Motor neuron (in vitro differentiated cells): ENCODE results near the gene ATF2. TPM values are rescaled to one million over a fixed set of nuclear protein-coding genes. Genes with fewer than 3 reads are reported as not detected.
A peak's percentile ranks its signal among the peaks of the same experiment; 100 is the strongest.
"Not testable (repeated sequence)": the region's sequence is repeated elsewhere in the genome, so short reads cannot be mapped to it uniquely, and the experiment has no call there.

Experiments used
- ATAC-seq, 8 experiments: fragments of 200-7000 bp; cut with Tn5 transposase; replicated peaks in 6 of 8; 2 replicates each; pipeline ENCODE4 v1.8.0; 2021; ENCODE audit warnings: mild to moderate bottlenecking in 8 of 8, moderate library complexity in 8 of 8
- H3K27ac ChIP-seq, 2 donors: fragments of 250-450 bp; sonication (Bioruptor Pico); 2 replicates each; pipeline ENCODE4 v1.9.0; 2021; ENCODE audit warnings: antibody characterized with exemption in 2 of 2, mild to moderate bottlenecking in 2 of 2, moderate library complexity in 1 of 2
- H3K4me1 ChIP-seq, 2 donors: fragments of 250-450 bp; sonication (Bioruptor Pico); replicated peaks in 1 of 2; 2 replicates each; pipeline ENCODE4 v1.6.1; 2021; ENCODE audit warnings: antibody characterized with exemption in 2 of 2, mild to moderate bottlenecking in 2 of 2, moderate library complexity in 1 of 2
- H3K4me3 ChIP-seq, 5 donors: fragments of 250-450 bp; sonication (Bioruptor Pico); 2 replicates each; pipeline ENCODE4 v1.9.0; 2021; ENCODE audit warnings: antibody characterized with exemption in 5 of 5, mild to moderate bottlenecking in 5 of 5, moderate library complexity in 4 of 5
- WGBS, 10 experiments: fragments of 450-650 bp; shearing (Covaris generic); methylation state at CpG; one replicate each; pipeline ENCODE4 v1.0.0; 2022; 5-methylcytosine and 5-hydroxymethylcytosine counted together
- in situ Hi-C, 9 experiments: fragments of 400-800 bp; cut with MboI; loops; one replicate each; pipeline ENCODE4 v1.15.0; 2021; ENCODE audit warnings: low sequenced_read_pairs in 9 of 9, low pct_unique_long_range_greater_than_20kb in 2 of 9; ENCODE audit not compliant: unreplicated experiment in 9 of 9
- total RNA-seq, 8 experiments: library from RNA; unstranded; fragments of 300-600 nt; gene quantifications; 2 replicates each; pipeline versions ENCODE4 v1.2.3 to v1.2.4, GENCODE V29; 2022

Gene ATF2
- total RNA-seq, 8 experiments from 2014 or later = 29.9 to 73.5 (median 63.4) TPM

DNA sequence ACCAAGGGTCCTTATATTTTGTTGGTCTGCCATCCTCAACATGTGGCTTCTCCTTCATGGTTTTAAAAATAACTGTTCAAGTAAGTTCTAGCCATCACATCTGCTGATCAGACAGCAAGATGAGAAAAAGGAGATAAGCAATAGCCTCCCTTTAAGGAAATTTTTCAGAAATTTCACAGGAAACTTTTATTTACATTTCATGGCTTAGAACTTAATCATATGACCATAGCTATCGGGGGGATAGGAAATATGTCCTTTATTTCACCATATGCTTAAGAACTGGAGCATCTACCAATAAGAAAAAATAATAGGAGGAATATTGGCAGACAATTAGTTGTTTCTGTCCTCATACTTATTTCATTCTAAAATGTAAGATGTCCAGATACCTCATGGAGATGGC lies 16.2 kb downstream of the ATF2 start:
- Histone ChIP-seq H3K27ac (no peak overlapping the region), H3K4me3 (no peak overlapping the region), H3K4me1 (no peaks in the 10 kb centered on the region)
- 60 to 100% (median 94%) methylated on average over 1 of the region's 1 CpG; no CpG with 5 or more reads in 2 of the 10 experiments for WGBS, 10 experiments
- in situ Hi-C loops = no loop called here
- ATAC-seq = no peak

GRCh38 chr2:175147186-175147585 lies 20.8 kb downstream of the ATF2 start:
- in situ Hi-C loops = no loop called here
- H3K4me1 ChIP-seq = no peaks in the 10 kb centered on the region
- H3K4me3 ChIP-seq = no peak overlapping the region
- ATAC-seq = no peak
- 27 to 100% (median 97%) methylated on average over 2 to 4 of the region's 4 CpGs for WGBS, 10 experiments
- no peak overlapping the region for H3K27ac ChIP-seq

DNA sequence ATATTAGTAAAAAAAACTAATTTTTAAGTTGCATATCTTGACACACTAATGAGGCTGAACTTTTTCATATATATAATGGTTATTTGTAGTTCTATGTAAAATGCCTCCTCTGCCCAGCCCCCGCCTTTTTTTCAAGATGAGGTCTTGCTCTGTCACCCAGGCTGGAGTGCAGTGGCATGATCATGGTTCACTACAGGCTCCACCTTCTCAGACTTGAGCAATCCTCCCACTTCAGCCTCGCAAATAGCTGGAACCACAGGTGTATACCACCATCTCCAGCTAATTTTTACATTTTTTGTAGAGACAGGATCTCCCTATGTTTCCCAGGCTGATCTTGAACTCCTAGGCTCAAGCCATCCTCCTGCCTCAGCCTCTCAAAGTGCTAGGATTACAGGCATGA lies 24.3 kb downstream of the ATF2 start:
- H3K4me3 ChIP-seq = no peak overlapping the region
- no peak overlapping the region for H3K27ac ChIP-seq
- in situ Hi-C loops = no loop called here
- ATAC-seq = no peak
- no peaks in the 10 kb centered on the region for H3K4me1 ChIP-seq
- WGBS, 10 experiments = 86 to 100% (median 100%) methylated on average over 1 to 2 of the region's 2 CpGs; no CpG with 5 or more reads in 4 of the 10 experiments

- no peaks in the 10 kb centered on the region for H3K4me1 ChIP-seq
- 75 to 100% (median 87%) methylated on average over 1 of the region's 1 CpG; no CpG with 5 or more reads in 2 of the 10 experiments for WGBS, 10 experiments
- H3K4me3 ChIP-seq = no peak overlapping the region
- in situ Hi-C loops = no loop called here
- ATAC-seq = no peak
- no peak overlapping the region for H3K27ac ChIP-seq
Observed at GRCh38 chr2:175143191-175143590, 24.8 kb downstream of the ATF2 start.

DNA sequence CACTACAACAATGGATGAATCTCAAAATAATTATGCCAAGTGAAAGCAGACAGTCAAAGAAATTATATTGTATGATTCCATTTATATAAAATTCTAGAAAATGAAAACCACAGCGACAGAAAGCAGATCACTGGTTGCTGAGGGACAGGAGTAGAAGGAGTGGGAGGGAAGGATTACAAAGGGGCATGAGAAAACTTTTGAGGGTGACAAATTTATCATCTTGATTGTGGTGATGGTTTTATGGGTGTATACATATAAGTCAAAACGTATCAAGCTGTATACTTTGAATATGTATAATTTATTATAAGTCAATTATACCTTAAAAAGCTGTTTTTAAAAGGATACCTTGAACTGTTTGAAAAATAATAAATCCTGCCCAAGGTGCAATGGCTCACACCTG lies 27.7 kb downstream of the ATF2 start:
- in situ Hi-C loops = no loop called here
- 58 to 100% (median 81%) methylated on average over 1 to 2 of the region's 2 CpGs; no CpG with 5 or more reads in 1 of the 10 experiments for WGBS, 10 experiments

GRCh38 chr2:175137793-175138192 lies 30.2 kb downstream of the ATF2 start:
- Histone ChIP-seq H3K4me1 (no peaks in the 10 kb centered on the region), H3K27ac (no peak overlapping the region), H3K4me3 (no peak overlapping the region)
- 92 to 100% (median 100%) methylated on average over 1 to 2 of the region's 2 CpGs; no CpG with 5 or more reads in 2 of the 10 experiments for WGBS, 10 experiments
- in situ Hi-C loops = no loop called here
- ATAC-seq = no peak

More for the DNA sequence above, 27.7 kb downstream of the ATF2 start:
- Histone ChIP-seq H3K4me1 (no peaks in the 10 kb centered on the region), H3K27ac (no peak overlapping the region), H3K4me3 (no peak overlapping the region)
- no peak for ATAC-seq

DNA sequence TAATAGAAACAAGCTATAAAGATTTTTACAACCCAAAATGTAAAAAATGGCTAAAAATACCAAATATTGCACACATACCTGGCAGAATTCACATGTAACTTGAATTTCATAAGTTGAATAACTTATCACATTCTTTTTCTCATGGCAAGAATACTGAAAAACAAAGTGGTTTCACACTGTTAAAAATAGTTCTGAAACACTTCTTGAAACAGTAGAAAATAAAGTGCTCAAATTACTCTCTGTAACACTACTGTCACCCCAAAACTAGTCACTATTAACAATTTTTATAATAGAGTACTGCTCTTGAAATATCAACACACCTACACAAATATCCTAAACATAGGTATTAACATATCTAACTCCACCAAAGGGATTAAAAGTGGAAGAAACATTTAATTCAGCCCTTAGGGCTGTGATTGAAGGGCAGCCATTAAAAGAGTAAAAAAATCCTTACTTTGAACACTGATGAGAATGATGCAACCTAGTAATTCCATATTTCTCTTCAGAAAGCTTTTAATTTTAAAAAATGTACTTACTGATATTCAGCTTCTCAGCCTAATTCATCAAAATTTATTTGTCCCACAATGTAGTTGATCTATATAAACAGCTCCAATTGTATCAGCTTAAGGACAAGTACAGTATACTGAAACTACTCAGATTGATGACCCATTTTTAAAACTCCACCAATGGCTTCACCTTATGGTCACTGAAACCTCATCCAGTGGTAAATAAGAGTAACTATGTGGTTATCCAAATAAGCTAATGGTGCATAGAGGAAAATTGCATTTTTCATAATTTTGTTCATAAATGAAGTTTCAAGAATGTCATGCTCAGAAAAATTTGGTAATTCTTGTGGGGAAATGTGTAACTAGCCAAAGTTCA lies 31.4 kb downstream of the ATF2 start:
- no peak overlapping the region for H3K27ac ChIP-seq
- no peak overlapping the region for H3K4me3 ChIP-seq
- H3K4me1 ChIP-seq = no peaks in the 10 kb centered on the region
- in situ Hi-C loops = no loop called here
- ATAC-seq = peak in 2 of 8 experiments; percentile 22 to 34

DNA sequence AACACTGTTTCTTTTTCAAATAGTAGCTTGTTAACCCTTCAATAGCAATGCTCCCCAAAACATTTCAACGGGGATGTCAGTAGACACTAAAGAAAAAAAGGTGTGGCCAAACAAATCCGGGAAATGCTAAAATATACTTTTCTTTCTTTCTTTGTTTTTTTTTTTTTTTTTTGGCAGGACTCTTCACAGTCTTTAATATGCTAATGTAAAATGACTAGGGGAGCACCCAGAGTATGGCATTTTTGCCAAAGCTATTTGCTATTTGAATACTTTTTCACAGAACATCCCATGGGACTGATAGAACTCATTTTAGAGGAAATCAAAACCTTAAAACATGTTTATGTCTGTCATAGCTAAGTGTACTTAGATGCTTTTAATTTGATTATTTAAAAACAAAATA lies 32.1 kb downstream of the ATF2 start:
- WGBS, 10 experiments = 25 to 85% (median 65%) methylated on average over 2 of the region's 2 CpGs
- no peaks in the 10 kb centered on the region for H3K4me1 ChIP-seq
- H3K27ac ChIP-seq = no peak overlapping the region
- in situ Hi-C loops = no loop called here
- peak in 2 of 8 experiments; percentile 82 to 84 for ATAC-seq
- H3K4me3 ChIP-seq = no peak overlapping the region

- in situ Hi-C loops = no loop called here
- H3K4me1 ChIP-seq = no peaks in the 10 kb centered on the region
- no peak overlapping the region for H3K4me3 ChIP-seq
- no peak for ATAC-seq
- H3K27ac ChIP-seq = no peak overlapping the region
- 60 to 100% (median 95%) methylated on average over 1 to 3 of the region's 3 CpGs for WGBS, 10 experiments
Observed at GRCh38 chr2:175135177-175135576, 32.8 kb downstream of the ATF2 start.

GRCh38 chr2:175131252-175131651 lies 36.8 kb downstream of the ATF2 start:
- no peak overlapping the region for H3K4me3 ChIP-seq
- 58 to 95% (median 86%) methylated on average over 2 of the region's 2 CpGs; no CpG with 5 or more reads in 2 of the 10 experiments for WGBS, 10 experiments
- no peaks in the 10 kb centered on the region for H3K4me1 ChIP-seq
- no peak for ATAC-seq
- H3K27ac ChIP-seq = no peak overlapping the region
- in situ Hi-C loops = no loop called here

GRCh38 chr2:175126661-175127060 lies 41.3 kb downstream of the ATF2 start:
- Histone ChIP-seq H3K4me1 (no peaks in the 10 kb centered on the region), H3K4me3 (no peak overlapping the region), H3K27ac (no peak overlapping the region)
- WGBS, 10 experiments = 100% methylated on average over 1 of the region's 1 CpG; no CpG with 5 or more reads in 5 of the 10 experiments
- no peak for ATAC-seq
- in situ Hi-C loops = no loop called here

GRCh38 chr2:175123254-175123653 lies 44.7 kb downstream of the ATF2 start:
- no peak overlapping the region for H3K4me3 ChIP-seq
- H3K27ac ChIP-seq = no peak overlapping the region
- no peak for ATAC-seq
- 63 to 100% (median 94%) methylated on average over 1 to 3 of the region's 3 CpGs for WGBS, 10 experiments
- in situ Hi-C loops = no loop called here
- no peaks in the 10 kb centered on the region for H3K4me1 ChIP-seq

DNA sequence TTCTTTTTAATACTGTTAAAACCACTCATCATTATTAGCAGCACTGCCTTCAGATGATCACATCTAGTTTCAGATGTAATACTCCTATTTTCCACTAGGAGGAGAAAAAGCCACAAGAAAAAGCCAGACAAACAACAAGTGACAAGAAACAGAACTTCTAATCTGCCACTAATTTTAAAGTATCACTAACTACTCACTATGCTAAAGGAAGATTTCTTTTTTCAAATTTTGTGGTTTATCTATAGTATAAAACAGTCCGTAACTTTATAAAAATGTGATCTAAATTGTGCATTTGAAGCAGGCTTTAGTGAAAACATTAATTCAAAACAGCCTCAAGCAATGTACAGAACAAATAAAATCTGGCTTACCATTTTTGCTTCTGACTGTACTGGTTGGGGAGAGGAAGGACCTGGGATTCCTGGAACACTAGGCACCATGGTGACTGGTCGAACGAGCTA lies 56.8 kb downstream of the ATF2 start:
- no peak overlapping the region for H3K4me3 ChIP-seq
- in situ Hi-C loops = no loop called here
- WGBS, 10 experiments = 9 to 100% (median 72%) methylated on average over 3 of the region's 3 CpGs; no CpG with 5 or more reads in 2 of the 10 experiments
- no peaks in the 10 kb centered on the region for H3K4me1 ChIP-seq
- H3K27ac ChIP-seq = no peak overlapping the region
- ATAC-seq = peak in 3 of 8 experiments; percentile 70 to 93 (median 75)

DNA sequence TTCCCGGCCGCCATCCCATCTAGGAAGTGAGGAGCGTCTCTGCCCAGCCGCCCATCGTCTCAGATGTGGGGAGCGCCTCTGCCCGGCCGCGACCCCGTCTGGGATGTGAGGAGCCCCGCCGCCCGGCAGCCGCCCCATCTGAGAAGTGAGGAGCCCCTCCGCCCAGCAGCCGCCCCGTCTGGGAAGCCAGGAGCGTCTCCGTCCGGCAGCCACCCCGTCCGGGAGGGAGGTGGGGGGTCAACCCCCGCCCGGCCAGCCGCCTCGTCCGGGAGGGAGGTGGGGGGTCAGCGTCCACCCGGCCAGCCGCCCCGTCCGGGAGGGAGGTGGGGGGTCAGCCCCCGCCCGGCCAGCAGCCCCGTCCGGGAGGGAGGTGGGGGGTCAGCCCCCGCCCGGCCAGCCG lies 59.9 kb downstream of the ATF2 start:
- in situ Hi-C loops, H3K4me1 ChIP-seq, ATAC-seq, H3K27ac ChIP-seq, H3K4me3 ChIP-seq: not testable (repeated sequence)
- WGBS, 10 experiments = no CpG with 5 or more reads among the region's 39 CpGs
